SK-N-SH treated with all-trans-retinoic acid at 6 μM for 48 hours (cell line): Measurements from ENCODE around the gene KPTN.

Experiments
- ATAC-seq: fragments of 200-7000 bp; cut with Tn5 transposase; 3 replicates; pipeline ENCODE4 v1.9.1; 2020; ENCODE audit warnings: mild to moderate bottlenecking, moderate library complexity
- ARNTL ChIP-seq: fragments of 450-650 bp; formaldehyde crosslinking; IDR thresholded peaks from 2 replicates; pipeline ENCODE4 v1.5.0; 2020; ENCODE audit warnings: low read depth, mild to moderate bottlenecking, moderate library complexity, borderline replicate concordance
- CSDC2 ChIP-seq: fragments of 250-450 bp; sonication (Bioruptor Pico); IDR thresholded peaks from 2 replicates; pipeline ENCODE4 v1.5.0; 2020; ENCODE audit warnings: mild to moderate bottlenecking, moderate library complexity
- ESRRG ChIP-seq: fragments of 250-450 bp; sonication (Bioruptor Pico); IDR thresholded peaks from 2 replicates; pipeline ENCODE4 v1.6.1; 2021; ENCODE audit warnings: mild to moderate bottlenecking
- GLIS3 ChIP-seq: fragments of 250-450 bp; sonication (Bioruptor Pico); IDR thresholded peaks from 2 replicates; pipeline ENCODE4 v1.5.0; 2020; ENCODE audit warnings: mild to moderate bottlenecking, moderate library complexity
- ISL1 ChIP-seq: fragments of 250-450 bp; sonication (Bioruptor Pico); IDR thresholded peaks from 2 replicates; pipeline ENCODE4 v2.1.2; 2022; ENCODE audit warnings: mild to moderate bottlenecking, moderate library complexity
- OSR1 ChIP-seq: fragments of 250-450 bp; sonication (Bioruptor Pico); IDR thresholded peaks from 2 replicates; pipeline ENCODE4 v1.8.0; 2022; ENCODE audit warnings: moderate library complexity, mild to moderate bottlenecking, inconsistent platforms
- PPARA ChIP-seq: fragments of 250-450 bp; sonication (Bioruptor Pico); IDR thresholded peaks from 2 replicates; pipeline ENCODE4 v1.5.0; 2020; ENCODE audit warnings: mild to moderate bottlenecking, borderline replicate concordance
- RARB ChIP-seq: fragments of 250-450 bp; sonication (Bioruptor Pico); IDR thresholded peaks from 2 replicates; pipeline ENCODE4 v1.8.0; 2021; ENCODE audit warnings: mild to moderate bottlenecking, moderate library complexity
- SNAI2 ChIP-seq: fragments of 250-450 bp; sonication (Bioruptor Pico); IDR thresholded peaks from 2 replicates; pipeline ENCODE4 v1.5.0; 2020; ENCODE audit warnings: mild to moderate bottlenecking, moderate library complexity
- TCF4 ChIP-seq: fragments of 250-450 bp; sonication (Bioruptor Pico); IDR thresholded peaks from 2 replicates; pipeline ENCODE4 v1.8.0; 2021; ENCODE audit warnings: mild to moderate bottlenecking, moderate library complexity, borderline replicate concordance
- TOX ChIP-seq: fragments of 250-450 bp; sonication (Bioruptor Pico); IDR thresholded peaks from 2 replicates; pipeline ENCODE4 v1.8.0; 2021; ENCODE audit warnings: mild to moderate bottlenecking, moderate library complexity, borderline replicate concordance
- ZC3H10 ChIP-seq: fragments of 250-450 bp; sonication (Bioruptor Pico); IDR thresholded peaks from 2 replicates; pipeline ENCODE4 v1.5.1; 2021; ENCODE audit warnings: mild to moderate bottlenecking, moderate library complexity
- ZFP3 ChIP-seq: fragments of 250-450 bp; sonication (Bioruptor Pico); IDR thresholded peaks from 2 replicates; pipeline ENCODE4 v1.5.0; 2020; ENCODE audit warnings: mild to moderate bottlenecking, moderate library complexity
- ZFP30 ChIP-seq: fragments of 450-650 bp; formaldehyde crosslinking; IDR thresholded peaks from 2 replicates; pipeline ENCODE4 v1.5.0; 2022; ENCODE audit warnings: mild to moderate bottlenecking, moderate library complexity
- ZNF565 ChIP-seq: fragments of 450-650 bp; formaldehyde crosslinking; conservative IDR thresholded peaks from 2 replicates; pipeline ENCODE4 v1.5.0; 2020; ENCODE audit warnings: low read depth, mild to moderate bottlenecking, moderate library complexity
- ZNF70 ChIP-seq: fragments of 450-650 bp; formaldehyde crosslinking; IDR thresholded peaks from 2 replicates; pipeline ENCODE4 v1.5.0; 2020; ENCODE audit warnings: mild to moderate bottlenecking, moderate library complexity
- ZNF8 ChIP-seq: fragments of 450-650 bp; formaldehyde crosslinking; IDR thresholded peaks from 2 replicates; pipeline ENCODE4 v1.5.0; 2020; ENCODE audit warnings: mild to moderate bottlenecking, moderate library complexity
- TF ChIP-seq, protein P1 (sequence below): fragments of 250-450 bp; sonication (Bioruptor Pico); IDR thresholded peaks from 2 replicates; pipeline ENCODE4 v1.8.0; 2021; ENCODE audit warnings: low read depth, mild to moderate bottlenecking, moderate library complexity, borderline replicate concordance
- TF ChIP-seq, protein P2 (sequence below): fragments of 250-450 bp; sonication (Bioruptor Pico); IDR thresholded peaks from 2 replicates; pipeline ENCODE4 v1.8.0; 2020; ENCODE audit warnings: mild to moderate bottlenecking, moderate library complexity, borderline replicate concordance
- TF ChIP-seq, protein P3 (sequence below): fragments of 250-450 bp; sonication (Bioruptor Pico); IDR thresholded peaks from 2 replicates; pipeline ENCODE4 v1.5.1; 2020; ENCODE audit warnings: low read depth, mild to moderate bottlenecking, moderate library complexity
- TF ChIP-seq, protein P4 (sequence below): fragments of 250-450 bp; sonication (Bioruptor Pico); IDR thresholded peaks from 2 replicates; pipeline ENCODE4 v1.5.1; 2021; ENCODE audit warnings: mild to moderate bottlenecking, moderate library complexity
- TF ChIP-seq, protein P5 (sequence below): fragments of 250-450 bp; sonication (Bioruptor Pico); IDR thresholded peaks from 2 replicates; pipeline ENCODE4 v1.5.0; 2020; ENCODE audit warnings: mild to moderate bottlenecking, moderate library complexity

KPTN gene

DNA sequence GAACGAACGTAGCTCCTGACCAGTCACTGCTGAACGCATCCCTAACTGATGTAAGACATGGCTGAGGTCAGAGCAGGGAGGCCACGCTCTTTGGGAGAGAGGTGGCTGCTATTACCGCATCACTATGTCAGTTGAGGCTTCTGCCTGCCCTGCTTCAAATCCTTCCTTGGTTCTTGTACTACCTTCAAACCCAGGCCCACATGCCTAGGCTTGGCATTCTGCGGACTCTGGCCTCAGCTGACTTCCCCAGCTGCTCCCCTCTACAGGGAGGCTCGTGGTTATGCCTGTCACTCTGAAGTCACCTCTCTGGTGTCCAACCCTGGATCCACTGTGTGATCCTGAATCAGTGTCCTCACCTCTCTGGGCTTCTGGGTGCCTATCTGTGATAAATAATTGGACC is 49.9 kb downstream of the KPTN start (continued):
- TF ChIP-seq GLIS3 (CRISPR knock-in tag): no peak
- no peak for TF ChIP-seq RARB (CRISPR knock-in tag)
- no peak for TF ChIP-seq TCF4 (CRISPR knock-in tag)
- no peak for TF ChIP-seq CSDC2 (CRISPR knock-in tag)
- TF ChIP-seq ZFP3 (CRISPR knock-in tag): no peak
- TF ChIP-seq, protein P1, sequence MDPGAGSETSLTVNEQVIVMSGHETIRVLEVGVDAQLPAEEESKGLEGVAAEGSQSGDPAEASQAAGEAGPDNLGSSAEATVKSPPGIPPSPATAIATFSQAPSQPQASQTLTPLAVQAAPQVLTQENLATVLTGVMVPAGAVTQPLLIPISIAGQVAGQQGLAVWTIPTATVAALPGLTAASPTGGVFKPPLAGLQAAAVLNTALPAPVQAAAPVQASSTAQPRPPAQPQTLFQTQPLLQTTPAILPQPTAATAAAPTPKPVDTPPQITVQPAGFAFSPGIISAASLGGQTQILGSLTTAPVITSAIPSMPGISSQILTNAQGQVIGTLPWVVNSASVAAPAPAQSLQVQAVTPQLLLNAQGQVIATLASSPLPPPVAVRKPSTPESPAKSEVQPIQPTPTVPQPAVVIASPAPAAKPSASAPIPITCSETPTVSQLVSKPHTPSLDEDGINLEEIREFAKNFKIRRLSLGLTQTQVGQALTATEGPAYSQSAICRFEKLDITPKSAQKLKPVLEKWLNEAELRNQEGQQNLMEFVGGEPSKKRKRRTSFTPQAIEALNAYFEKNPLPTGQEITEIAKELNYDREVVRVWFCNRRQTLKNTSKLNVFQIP: no peak
- no peak for TF ChIP-seq ARNTL (CRISPR knock-in tag)

DNA sequence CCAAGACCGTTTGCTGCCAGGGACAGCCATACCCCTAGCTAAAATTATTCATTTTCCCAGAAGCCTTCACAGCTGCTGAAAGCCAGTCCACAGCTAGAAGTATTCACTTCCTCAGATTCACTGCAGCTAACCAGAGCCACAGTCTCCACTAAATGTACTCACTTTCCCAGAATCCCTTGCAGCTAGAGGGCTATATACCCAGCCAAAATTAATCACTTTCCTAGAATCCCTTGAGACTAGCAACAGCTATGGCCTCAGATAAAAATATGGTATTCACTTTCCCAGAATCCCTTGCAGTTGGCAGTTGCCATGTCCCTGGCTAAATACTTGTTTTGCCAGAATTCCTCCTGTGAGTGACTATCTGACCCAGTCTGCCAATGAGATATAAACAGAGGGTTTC is 50.9 kb downstream of the KPTN start:
- ATAC-seq: no peak
- TF ChIP-seq ISL1 (CRISPR knock-in tag): no peak
- TF ChIP-seq ZNF565 (CRISPR knock-in tag): no peak
- TF ChIP-seq RARB (CRISPR knock-in tag): no peak
- no peak for TF ChIP-seq ZFP30 (CRISPR knock-in tag)

DNA sequence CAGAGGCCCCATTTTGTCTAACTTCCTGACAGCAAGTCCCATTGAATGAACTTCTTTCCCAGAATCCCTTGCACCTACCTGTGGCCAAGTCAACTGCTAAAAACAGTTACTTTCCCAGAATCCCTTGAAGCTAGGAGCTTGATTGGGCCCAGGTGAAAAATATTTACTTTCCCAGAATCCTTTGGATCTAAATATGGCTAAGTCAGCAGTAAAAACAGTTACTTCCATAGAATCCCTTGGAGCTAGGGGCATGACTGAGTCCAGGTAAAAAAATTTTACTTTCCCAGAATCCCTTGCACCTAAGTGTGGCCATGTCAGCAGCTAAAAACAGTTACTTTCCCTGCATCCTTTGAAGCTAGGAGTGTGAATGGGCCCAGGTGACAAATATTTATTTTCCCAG is 51.5 kb downstream of the KPTN start:
- no peak for TF ChIP-seq ZNF8
- TF ChIP-seq ZNF70 (CRISPR knock-in tag): no peak
- TF ChIP-seq PPARA (CRISPR knock-in tag): no peak
- no peak for TF ChIP-seq SNAI2 (CRISPR knock-in tag)
- TF ChIP-seq ESRRG (CRISPR knock-in tag): no peak
- no peak for TF ChIP-seq ZFP30 (CRISPR knock-in tag)
- TF ChIP-seq, protein P2, sequence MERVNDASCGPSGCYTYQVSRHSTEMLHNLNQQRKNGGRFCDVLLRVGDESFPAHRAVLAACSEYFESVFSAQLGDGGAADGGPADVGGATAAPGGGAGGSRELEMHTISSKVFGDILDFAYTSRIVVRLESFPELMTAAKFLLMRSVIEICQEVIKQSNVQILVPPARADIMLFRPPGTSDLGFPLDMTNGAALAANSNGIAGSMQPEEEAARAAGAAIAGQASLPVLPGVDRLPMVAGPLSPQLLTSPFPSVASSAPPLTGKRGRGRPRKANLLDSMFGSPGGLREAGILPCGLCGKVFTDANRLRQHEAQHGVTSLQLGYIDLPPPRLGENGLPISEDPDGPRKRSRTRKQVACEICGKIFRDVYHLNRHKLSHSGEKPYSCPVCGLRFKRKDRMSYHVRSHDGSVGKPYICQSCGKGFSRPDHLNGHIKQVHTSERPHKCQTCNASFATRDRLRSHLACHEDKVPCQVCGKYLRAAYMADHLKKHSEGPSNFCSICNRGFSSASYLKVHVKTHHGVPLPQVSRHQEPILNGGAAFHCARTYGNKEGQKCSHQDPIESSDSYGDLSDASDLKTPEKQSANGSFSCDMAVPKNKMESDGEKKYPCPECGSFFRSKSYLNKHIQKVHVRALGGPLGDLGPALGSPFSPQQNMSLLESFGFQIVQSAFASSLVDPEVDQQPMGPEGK (CRISPR knock-in tag): no peak
- TF ChIP-seq, protein P3, sequence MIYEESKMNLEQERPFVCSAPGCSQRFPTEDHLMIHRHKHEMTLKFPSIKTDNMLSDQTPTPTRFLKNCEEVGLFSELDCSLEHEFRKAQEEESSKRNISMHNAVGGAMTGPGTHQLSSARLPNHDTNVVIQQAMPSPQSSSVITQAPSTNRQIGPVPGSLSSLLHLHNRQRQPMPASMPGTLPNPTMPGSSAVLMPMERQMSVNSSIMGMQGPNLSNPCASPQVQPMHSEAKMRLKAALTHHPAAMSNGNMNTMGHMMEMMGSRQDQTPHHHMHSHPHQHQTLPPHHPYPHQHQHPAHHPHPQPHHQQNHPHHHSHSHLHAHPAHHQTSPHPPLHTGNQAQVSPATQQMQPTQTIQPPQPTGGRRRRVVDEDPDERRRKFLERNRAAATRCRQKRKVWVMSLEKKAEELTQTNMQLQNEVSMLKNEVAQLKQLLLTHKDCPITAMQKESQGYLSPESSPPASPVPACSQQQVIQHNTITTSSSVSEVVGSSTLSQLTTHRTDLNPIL (CRISPR knock-in tag): no peak
- no peak for TF ChIP-seq TOX (CRISPR knock-in tag)
- TF ChIP-seq, protein P4, sequence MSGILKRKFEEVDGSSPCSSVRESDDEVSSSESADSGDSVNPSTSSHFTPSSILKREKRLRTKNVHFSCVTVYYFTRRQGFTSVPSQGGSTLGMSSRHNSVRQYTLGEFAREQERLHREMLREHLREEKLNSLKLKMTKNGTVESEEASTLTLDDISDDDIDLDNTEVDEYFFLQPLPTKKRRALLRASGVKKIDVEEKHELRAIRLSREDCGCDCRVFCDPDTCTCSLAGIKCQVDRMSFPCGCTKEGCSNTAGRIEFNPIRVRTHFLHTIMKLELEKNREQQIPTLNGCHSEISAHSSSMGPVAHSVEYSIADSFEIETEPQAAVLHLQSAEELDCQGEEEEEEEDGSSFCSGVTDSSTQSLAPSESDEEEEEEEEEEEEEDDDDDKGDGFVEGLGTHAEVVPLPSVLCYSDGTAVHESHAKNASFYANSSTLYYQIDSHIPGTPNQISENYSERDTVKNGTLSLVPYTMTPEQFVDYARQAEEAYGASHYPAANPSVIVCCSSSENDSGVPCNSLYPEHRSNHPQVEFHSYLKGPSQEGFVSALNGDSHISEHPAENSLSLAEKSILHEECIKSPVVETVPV (CRISPR knock-in tag): no peak
- TF ChIP-seq OSR1: no peak
- no peak for TF ChIP-seq ARNTL (CRISPR knock-in tag)
- TF ChIP-seq ZC3H10 (CRISPR knock-in tag): no peak

DNA sequence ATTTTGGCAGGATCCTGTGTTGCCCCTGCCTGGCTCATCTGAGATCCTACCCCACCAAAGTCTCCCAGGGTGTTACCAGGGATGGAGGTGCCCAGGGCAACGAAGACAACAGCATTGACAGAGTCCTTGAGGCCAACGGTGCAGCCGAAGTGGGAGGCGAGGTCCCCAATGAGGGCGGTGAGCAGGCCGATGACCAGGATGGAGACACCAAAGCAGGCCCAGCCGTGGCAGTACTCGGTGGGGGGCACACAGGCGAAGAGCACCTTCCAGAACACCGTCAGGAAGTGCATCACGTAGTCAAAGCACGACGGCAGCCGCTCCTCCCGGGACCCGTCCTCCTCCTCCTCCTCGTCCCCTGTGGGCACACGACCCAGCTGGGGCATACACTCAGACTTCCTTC is 51.9 kb downstream of the KPTN start:
- no peak for ATAC-seq
- no peak for TF ChIP-seq ARNTL (CRISPR knock-in tag)

More for the DNA sequence above, 51.5 kb downstream of the KPTN start:
- no peak for ATAC-seq

DNA sequence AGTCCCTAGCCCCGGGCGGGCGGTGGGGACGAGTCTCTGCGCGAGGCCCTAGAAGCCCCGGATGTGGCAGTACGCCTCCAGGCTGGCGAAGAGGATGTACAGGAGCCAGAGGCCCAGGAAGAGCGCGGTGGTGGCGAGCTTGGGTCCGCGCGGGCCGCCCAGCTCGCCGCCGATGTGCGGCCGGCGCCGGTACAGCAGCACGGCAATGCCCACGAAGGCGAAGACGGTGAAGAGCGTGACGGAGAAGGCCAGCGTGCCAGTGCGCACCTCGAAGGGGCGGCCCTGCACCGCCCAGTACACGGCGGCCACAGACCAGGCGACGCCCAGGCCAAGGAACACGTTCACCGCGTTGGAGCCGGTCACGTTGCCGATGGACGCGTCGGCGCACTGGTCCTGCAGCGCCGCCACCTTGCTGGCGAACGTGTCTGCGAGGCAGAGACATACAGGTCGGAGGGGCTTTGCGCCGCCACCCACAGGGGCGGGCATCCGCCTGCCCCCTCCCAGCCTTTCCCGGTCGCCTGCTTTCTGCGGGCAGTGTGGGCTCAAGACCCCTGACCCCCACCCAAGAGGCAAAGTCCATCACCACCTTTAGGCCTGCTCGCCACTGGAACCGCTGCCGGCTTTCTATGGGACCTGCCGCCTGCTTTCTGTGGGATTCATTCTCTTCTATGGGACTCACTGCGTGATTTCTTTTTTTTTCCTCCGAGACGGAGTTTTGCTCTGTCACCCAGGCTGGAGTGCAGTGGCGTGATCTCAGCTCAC is 53.8 kb downstream of the KPTN start:
- ATAC-seq: no peak
- no peak for TF ChIP-seq TOX (CRISPR knock-in tag)
- TF ChIP-seq, protein P5, sequence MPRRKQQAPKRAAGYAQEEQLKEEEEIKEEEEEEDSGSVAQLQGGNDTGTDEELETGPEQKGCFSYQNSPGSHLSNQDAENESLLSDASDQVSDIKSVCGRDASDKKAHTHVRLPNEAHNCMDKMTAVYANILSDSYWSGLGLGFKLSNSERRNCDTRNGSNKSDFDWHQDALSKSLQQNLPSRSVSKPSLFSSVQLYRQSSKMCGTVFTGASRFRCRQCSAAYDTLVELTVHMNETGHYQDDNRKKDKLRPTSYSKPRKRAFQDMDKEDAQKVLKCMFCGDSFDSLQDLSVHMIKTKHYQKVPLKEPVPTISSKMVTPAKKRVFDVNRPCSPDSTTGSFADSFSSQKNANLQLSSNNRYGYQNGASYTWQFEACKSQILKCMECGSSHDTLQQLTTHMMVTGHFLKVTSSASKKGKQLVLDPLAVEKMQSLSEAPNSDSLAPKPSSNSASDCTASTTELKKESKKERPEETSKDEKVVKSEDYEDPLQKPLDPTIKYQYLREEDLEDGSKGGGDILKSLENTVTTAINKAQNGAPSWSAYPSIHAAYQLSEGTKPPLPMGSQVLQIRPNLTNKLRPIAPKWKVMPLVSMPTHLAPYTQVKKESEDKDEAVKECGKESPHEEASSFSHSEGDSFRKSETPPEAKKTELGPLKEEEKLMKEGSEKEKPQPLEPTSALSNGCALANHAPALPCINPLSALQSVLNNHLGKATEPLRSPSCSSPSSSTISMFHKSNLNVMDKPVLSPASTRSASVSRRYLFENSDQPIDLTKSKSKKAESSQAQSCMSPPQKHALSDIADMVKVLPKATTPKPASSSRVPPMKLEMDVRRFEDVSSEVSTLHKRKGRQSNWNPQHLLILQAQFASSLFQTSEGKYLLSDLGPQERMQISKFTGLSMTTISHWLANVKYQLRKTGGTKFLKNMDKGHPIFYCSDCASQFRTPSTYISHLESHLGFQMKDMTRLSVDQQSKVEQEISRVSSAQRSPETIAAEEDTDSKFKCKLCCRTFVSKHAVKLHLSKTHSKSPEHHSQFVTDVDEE (CRISPR knock-in tag): no peak
